HEK293T (cell line): ENCODE data around the gene RYR1.

Experiments used
- ELF4 ChIP-seq: fragments of 450-650 bp; IDR thresholded peaks from 2 replicates; pipeline ENCODE4 v1.6.1; 2017; ENCODE audit warnings: antibody characterized with exemption
- LEF1 ChIP-seq: fragments of 450-650 bp; IDR thresholded peaks from 2 replicates; pipeline ENCODE4 v1.6.1; 2017; ENCODE audit warnings: mild to moderate bottlenecking, borderline replicate concordance
- TARDBP ChIP-seq: fragments of 450-650 bp; IDR thresholded peaks from 2 replicates; pipeline ENCODE4 v1.6.1; 2016
- TF ChIP-seq, protein P1 (sequence below): fragments of 450-650 bp; IDR thresholded peaks from 2 replicates; pipeline ENCODE4 v1.6.1; 2016

DNA sequence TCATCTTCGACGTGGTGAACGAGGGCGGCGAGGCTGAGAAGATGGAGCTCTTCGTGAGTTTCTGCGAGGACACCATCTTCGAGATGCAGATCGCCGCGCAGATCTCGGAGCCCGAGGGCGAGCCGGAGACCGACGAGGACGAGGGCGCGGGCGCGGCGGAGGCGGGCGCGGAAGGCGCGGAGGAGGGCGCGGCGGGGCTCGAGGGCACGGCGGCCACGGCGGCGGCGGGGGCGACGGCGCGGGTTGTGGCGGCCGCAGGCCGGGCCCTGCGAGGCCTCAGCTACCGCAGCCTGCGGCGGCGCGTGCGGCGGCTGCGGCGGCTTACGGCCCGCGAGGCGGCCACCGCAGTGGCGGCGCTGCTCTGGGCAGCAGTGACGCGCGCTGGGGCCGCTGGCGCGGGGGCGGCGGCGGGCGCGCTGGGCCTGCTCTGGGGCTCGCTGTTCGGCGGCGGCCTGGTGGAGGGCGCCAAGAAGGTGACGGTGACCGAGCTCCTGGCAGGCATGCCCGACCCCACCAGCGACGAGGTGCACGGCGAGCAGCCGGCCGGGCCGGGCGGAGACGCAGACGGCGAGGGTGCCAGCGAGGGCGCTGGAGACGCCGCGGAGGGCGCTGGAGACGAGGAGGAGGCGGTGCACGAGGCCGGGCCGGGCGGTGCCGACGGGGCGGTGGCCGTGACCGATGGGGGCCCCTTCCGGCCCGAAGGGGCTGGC is 131.6 kb downstream of the RYR1 start:
- no peak for TF ChIP-seq LEF1
- TF ChIP-seq, protein P1, sequence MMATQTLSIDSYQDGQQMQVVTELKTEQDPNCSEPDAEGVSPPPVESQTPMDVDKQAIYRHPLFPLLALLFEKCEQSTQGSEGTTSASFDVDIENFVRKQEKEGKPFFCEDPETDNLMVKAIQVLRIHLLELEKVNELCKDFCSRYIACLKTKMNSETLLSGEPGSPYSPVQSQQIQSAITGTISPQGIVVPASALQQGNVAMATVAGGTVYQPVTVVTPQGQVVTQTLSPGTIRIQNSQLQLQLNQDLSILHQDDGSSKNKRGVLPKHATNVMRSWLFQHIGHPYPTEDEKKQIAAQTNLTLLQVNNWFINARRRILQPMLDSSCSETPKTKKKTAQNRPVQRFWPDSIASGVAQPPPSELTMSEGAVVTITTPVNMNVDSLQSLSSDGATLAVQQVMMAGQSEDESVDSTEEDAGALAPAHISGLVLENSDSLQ: no peak
- TF ChIP-seq TARDBP: no peak
- TF ChIP-seq ELF4: no peak
